HG03064 (cell line): ENCODE results near the gene VPS35.
"Not testable (repeated sequence)": the region's sequence is repeated elsewhere in the genome, so short reads cannot be mapped to it uniquely, and the experiment has no call there.

Experiments used
- ATAC-seq: cut with Tn5 transposase; IDR thresholded peaks from one replicate; pipeline ENCODE4 v1.9.1; 2021; ENCODE audit warnings: low read depth; ENCODE audit not compliant: unreplicated experiment

The VPS35 gene

DNA sequence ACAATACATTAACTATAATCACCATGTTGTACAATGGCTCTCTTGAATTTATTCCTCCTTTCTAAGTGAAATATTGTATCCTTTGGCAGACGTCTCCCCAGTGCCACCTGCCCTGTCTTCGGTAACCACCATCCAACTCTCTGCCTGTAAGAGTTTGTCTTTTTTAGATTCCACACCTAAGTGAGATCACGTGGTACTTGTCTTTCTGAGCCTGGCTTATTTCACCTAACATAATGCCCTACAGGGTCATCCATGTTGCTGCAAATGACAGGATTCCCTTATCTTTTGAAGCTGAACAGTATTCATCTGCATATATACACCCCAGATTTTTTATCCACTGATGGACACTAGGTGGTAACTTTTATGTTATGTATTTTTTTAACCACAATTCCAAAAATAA is 24.7 kb upstream of the VPS35 start:
- ATAC-seq, result no peak

DNA sequence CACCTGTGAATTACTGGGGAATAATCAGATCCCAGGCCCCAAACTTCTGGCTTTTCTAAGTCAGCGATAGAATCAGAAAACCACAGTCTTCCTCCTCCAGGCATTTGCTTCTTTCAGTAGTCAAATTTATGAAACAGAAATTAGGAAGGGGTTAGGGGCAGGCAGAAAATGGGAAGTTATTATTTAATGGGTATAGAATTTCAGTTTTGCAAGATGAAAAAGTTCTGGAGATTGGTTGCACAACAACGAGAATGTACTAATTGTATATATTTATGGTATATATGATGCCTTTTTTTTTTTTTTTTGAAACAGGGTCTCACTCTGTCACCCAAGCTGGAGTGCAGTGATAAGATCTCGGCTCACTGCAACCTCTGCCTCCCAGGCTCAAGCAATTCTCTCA is 23.9 kb upstream of the VPS35 start:
- no peak for ATAC-seq

DNA sequence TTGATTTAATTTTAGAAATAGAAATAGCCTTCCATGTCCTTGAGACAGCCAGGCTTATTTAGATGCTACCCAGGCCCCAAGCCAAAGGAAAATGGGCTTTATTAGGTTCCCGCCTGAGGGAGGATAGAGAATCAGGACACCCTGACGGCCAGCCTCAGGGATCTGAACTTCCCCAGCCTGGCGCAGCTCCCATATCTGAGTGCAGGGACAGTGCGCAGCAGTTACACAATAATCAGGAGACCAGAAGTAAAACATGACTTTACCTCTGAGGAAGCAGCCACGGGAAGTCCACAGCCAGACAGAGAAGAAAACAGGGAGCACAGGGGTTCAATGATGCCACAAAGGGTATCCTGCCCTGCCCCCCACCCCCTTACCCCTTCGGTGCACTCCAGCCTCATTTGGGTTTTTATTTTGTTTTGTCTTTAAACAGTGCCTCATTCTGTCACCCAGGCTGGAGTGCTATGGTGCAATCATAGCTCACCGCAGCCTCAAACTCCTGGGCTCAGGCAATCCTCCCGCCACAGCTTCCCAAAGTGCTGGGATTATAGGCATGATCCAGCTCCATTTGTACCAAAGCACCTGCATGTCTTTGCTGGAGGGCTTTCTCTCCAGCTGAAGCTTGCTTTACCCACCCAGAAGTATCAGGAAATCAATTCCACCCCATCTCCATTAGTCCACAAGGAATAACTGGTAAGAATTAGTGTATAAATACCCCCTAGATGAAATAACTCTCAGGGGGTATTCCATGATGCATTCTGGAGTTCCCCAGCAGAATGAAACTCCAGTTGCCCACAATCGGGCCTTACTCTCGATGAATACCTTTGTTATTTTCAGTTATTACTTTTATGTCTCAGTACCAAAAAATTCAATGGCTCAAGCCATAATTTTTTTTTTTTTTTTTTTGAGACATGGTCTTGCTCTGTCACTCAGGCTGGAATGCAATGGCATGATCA is 22.4 kb upstream of the VPS35 start:
- ATAC-seq, result no peak

DNA sequence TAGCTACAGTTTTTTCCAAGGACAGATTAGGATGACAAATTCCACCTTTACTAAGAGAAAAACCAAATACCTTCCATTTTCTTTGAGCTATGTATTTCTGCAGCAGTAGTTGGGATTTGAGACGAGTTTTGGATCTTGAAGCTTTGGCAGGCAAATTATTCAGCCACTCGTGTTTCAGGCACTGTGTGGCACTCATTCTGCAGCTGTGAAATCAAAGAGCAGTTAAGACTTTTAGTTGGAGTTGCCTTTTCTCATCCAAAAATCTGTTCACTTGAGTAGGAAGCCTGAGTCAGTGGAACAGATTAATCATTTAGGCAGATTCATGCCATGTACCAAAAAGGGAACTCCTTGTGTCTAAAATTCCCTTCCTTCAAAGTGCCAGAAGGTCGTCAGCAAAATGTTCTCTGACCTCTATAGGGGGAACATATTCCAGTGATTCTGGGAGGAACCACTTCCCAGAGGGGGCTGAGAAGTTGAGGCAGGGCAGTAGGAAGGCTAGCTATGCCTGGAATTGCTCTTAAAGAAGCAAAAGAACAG is 20.6 kb upstream of the VPS35 start:
- ATAC-seq, result no peak

DNA sequence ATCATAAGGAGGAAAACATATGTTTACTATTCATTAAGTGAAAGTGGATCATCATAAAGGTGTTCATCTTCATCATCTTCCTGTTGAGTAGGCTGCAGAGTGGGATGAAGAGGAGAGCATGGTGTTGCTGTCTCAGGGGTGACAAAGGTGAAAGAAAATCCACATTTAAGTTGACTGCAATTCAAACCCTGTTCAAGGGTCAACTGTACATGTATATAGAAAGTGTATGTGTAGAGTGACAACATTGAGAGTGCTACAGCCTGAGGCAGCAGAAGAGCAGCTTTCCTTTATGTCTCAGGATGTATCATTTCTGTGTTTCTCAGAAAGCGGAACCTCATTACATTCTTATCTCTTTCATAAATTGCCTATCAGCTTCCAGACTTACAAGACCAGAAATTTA is 17.7 kb upstream of the VPS35 start:
- ATAC-seq, result no peak

DNA sequence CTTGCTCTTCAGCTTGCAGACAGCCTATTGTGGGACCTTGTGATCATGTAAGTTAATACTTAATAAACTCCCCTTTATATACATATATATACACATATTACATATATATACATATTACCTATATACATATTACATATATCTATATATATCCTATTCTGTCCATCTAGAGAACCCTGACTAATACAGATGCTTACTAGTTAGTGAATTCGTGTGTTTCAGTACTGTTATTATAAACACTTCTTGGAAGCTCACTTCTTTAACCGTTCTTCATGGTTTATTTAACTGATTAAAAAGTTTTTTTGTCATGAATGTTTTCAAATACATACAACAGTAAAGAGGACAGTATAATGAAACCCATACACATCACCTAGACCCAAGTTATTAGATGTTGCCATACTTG is 13.1 kb upstream of the VPS35 start:
- no peak for ATAC-seq

DNA sequence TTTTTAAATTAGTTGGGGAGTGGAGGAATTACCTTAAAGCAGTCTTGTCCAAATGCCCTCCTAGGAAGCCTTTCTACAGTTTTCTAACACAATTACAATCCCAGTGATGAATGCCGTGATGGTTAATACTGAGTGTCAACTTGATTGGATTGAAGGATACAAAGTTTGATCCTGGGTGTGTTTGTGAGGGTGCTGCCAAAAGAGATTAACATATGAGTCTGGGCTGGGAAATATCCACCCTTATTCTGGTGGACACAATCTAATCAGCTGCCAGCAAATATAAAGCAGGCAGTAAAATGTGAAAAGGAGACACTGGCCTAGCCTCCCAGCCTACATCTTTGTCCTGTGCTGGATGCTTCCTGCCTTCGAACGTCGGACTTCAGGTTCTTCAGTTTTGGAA is 12.6 kb upstream of the VPS35 start:
- no peak for ATAC-seq

DNA sequence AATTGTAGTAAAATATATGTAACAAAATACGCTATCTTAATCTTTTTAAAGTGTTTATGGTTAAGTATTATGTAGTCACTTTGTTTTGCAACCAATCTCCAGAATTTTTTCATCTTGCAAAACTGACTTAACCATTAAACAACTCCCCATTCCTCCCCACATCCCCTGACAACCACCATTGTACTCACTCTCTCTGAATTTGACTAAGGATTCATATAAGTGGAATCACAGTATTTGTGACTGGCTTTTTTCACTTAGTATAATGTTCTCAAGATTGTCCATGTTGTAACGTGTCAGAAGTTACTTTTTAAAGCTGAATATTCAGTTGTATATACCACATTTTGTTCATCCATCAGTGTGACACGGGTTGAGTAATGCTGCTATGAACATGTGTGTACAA is 11.1 kb upstream of the VPS35 start:
- no peak for ATAC-seq

DNA sequence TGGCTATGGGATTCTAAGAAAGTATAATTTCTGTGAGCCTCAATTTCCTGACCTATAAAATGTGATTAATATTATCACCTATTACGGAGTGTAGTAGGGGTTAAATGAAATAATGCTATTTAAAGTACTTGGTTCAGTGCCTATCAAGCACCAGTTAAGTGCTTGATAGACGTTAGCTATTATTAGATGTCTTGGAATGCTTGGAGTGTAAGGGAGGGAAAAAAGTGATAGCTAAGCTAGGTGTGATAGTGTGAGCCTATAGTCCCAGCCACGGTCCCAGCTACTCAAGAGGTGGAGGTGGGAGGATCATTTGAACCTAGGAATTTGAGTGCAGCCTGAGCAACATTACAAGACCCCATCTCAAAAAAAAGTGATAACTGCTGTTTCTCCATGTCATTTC is 8.0 kb upstream of the VPS35 start:
- no peak for ATAC-seq

DNA sequence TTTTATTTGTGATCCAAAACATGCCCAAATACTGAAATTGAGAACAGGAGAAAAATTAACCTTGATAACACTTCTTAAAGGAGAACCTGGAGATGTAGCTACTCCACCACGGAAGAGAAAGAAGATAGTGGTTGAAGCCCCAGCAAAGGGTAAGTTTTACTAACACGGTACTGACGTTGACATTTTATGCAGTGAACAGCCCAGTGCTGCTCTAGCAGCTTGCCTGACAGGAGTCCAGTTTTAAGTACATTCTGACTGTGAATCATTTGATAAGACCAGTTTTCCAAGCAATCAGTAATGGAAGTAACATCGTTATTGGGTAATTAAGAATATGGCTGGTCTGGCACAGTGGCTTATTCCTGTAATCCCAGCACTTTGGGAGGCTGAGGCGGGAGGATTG is 7.0 kb upstream of the VPS35 start:
- ATAC-seq, result no peak

DNA sequence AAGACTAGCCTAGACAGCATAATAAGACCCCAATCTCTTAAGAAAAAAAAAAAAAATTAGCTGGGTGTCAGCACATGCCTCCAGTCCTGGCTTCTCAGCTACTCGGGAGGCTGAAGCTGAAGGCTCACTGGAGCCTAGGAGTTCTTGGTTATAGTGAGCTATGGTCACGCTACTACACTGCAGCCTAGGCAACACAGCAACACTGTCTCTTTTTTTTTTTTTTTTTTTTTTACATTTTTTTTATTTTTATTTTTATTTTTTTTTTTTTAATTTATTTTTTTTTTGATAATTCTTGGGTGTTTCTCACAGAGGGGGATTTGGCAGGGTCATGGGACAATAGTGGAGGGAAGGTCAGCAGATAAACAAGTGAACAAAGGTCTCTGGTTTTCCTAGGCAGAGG is 4.6 kb upstream of the VPS35 start:
- ATAC-seq, result no peak

DNA sequence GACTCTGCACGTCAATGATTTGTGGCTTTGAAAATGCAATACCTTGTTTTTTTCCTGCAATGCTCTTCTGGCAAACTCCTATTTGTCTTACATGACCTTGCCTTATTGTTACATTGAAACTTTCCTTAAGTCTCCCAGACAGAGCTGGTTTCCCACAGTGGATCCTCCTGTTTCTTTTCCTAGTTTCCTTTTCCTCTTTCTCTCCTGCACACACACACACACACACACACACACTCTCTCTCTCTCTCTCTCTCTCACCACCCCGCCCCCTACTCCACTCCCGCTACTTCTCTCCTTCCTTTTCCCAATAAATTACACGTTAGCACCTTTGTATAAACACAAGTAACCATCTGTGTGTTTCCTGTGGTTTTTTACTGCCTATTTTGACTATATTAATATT is 2.7 kb upstream of the VPS35 start:
- ATAC-seq, result no peak

DNA sequence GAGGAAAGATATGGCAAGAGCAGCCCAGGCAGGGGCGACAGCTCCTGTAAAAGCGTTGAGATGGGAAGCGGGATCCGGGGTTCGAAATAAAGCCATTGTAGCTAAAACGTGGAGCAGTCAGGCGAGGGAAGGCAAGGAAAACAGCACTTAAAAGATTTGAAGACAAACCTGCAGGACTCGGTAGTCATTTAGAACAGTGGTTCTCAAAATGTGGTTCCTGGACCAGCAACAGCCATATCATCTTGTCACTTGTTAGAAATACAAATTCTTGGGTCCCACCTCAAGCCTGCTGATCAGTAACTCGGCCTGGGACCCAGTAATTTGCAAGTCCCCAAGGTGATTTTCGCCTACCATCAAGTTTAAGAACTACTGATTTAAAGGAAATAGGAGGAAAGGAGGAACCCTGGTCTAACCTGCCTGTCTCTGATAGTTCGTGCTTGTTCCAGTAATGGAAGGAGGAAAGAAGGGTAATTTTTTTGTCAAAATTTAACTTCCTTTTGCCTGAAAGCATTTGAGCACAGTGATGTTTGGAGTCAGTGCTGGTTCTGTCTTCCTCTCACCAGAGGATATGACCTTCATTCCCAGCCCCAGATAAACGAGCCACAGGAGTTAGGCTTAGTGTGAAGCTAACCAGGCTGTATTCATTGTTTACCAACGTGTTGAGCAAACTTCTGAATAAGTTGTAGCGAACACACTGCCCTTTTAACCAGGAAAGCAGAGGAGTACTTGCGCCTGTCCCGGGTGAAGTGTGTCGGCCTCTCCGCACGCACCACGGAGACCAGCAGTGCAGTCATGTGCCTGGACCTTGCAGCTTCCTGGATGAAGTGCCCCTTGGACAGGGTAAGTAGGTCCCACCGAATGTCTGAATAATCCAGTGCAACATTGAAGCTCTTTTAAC is 1.6 kb upstream of the VPS35 start:
- ATAC-seq, result no peak

DNA sequence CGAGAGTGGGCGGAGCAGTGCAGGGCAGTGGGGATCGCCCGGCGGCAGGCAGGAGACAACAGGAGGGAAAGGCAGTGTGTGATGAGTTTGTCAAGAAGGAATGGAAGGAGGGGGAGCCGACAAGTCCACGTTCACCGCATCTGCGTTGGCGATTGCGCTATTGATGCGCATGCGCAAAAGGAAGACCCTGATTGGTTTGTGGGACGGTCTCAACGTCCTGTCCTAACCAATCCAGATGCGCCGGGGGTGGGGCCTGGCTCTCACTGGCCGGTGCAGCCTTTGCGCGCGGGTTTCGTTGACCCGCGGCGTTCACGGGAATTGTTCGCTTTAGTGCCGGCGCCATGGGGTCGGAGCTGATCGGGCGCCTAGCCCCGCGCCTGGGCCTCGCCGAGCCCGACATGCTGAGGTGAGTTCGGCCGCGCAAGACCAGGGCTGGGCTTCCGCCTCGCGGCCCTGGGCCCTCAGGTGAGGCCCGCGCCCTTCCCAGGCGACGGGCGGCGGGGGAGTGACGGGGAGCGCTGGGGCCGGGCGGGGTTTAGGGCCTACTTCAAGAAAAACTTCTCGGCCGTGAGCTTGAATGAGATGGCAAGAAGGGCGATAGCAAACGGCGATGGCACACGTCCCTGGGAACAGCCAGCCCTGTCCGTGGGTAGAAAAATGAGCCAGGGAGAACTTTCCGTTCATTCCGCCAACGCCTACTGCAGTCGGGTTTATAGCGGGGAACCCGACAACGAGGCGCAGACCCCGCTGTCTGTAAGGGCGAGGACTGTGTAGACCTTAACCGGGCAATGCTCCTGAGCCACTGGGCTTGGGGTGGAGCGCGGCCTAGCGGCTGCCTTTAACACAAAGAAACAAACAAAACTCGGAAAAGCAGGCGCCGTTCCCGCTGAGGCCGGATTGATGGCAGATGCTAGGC is 645 bp upstream of the VPS35 start, which contains the start of gene ORC6:
Gene ORC6 (plus strand): TSS at position 295 of the 916 bp plus-strand sequence. CDS start 47 bp downstream, at position 342.
- peak; percentile 69 for ATAC-seq

DNA sequence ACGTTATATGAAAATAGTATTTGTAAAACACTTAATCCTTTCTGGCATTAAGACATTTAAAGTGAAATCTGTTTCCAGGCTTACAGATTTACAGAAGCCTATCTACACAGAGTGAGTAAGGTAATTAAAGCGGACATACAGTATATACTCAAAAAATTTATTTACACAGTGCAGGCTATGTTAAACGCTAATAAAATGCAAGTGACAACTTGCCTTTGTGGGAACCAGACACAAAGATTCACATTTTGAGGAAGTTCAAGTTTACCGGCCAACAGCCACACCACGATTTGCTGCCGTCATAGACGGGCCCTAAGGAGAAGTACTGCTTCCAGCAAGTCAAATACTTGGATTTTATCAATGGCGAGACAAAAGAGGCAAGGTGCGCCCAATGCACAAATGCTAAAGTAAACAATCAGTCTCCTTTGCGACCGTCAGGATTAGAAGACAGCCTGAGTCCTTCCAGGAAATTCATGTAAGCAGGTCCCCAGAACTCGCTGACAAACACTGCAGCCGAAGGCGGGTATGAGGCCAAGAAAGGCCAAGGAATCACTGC is 801 bp downstream of the VPS35 start:
- no peak for ATAC-seq

DNA sequence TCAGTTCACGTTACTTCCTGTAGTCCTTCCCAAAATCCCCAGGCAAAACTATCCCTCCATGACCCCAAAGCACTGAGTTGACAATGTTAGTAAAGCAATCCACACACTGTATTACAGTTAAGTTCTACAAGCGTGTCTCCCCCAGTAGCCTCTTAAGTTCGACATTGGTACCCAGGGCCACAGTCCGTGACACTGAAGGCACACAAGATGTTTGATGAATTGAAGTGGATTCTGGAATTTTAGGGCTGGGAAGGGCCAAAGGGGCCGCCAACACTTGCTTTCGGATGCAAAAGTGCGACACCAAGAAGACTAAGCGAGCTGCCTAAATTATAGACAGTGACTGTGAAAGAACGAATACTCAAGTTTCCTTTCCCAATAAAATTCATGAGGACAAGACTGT is 1.5 kb downstream of the VPS35 start:
- ATAC-seq, result no peak

DNA sequence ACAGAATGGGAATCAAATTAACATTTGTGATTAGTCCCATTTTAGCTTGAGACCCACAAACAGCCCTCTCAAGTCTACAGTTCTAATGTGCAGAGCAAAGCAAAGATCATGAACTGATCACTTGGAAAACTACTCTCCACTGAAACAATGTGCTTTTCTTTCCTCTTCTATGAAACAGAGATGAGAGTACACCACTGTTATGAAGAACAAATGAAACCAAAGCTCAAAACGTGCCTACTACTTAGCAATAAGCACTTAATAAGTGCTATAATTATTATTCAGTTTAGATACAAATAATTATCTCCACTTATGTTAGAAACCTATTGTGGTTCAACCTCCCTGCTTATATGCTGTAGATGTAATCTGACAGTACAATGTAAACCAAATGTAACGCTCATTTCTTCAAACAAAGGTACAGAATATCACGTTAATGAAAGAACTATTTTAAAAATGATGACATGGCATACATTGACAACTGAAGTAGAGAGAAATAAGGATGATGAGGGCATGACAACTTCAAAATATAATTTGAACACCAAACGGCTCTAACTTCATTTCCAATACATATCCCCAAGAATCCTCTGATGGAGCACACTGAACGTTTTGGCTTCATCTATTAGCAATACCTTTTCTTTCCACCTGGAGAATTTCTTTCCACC is 2.0 kb downstream of the VPS35 start:
- ATAC-seq, result no peak

DNA sequence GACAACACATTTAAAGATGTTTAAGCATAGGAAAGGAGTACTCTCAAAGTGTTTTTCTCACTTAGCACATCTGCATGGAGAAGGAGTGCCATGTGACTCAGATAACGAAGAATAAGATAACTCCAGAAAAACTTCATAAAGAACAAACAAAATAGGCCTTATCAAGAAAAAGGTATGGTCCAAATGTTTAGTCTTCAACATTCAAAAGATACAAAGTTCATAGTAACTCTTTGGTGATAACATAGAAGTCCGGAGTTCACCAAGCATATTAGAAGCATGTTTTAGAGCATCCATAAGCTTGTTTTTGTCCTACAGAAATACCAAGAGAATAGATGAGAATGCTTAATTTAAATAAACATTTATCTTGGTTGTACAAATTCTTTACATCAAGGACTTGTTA is 7.1 kb downstream of the VPS35 start:
- ATAC-seq, result not testable (repeated sequence)

DNA sequence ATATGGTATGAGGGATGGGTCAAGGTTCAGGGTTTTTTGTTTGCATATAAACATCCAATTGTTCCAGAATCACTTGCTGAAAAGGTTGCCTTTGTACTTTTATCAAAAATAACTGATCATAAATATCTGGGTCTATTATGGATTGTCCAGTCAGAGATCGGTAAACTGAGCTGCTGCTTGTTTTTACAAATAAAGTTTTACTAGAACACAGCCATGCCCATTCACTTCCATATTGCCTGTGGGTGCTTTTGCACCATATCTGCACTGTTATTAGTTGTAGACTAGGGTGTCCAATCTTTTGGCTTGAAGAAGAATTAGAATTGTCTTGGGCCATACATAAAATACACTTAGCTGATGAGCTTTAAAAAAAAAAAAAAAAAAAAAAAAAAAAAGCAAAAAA is 11.0 kb downstream of the VPS35 start:
- ATAC-seq, result not testable (repeated sequence)
